Measurements from ENCODE around the gene ACCS.

DNA sequence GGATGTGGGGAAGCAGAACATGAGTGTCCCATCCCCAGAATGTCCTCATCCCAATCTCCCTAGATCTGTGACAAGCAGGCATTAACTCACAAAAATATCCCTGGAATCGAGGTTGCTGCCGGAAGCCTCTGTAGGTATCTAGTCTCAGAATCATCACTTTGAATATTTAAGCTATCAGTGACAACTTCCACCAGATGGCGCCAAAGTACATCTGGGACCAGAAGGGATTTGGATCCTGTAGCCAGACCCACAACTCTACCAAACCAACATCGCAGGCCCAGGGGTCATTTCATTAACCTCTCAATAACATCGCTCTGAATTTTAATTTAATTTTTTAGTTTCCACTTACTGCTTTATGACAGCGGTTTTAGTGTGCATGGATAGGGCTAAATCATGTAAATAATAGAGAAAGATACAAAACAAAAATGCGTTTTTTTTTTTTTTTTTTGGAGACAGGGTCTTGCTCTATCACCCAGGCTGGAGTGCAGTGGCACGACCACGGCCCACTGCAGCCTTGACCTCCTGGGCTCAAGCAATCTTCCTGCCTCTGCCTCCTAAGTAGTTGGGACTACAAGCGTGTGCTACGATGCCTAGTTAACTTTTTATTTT is 28.3 kb downstream of the ACCS start:
- TF ChIP-seq SUZ12 (IDR thresholded peaks at IDR 0.05; ENCODE audit: extremely low read depth, insufficient read depth, insufficient read length) (no peak), YY1 (IDR thresholded peaks at IDR 0.05; ENCODE audit: insufficient read depth, insufficient read length) (no peak)

Data from NT2/D1 (cell line).